Uterus (tissue), 2 donors: ENCODE data around the gene SNRPE.

Source experiments
- CTCF ChIP-seq, 4 experiments: fragments of 200-600 bp in 2 of 4; fragments of 450-650 bp in 2 of 4; sonication (generic) in 2 of 4; IDR thresholded peaks; one replicate each; pipeline ENCODE4 v1.5.1; 2016 to 2019; ENCODE audit warnings: antibody characterized with exemption in 4 of 4, mild to moderate bottlenecking in 2 of 4, moderate library complexity in 1 of 4
- POLR2A ChIP-seq, 2 donors: fragments of 450-650 bp; IDR thresholded peaks; one replicate each; pipeline ENCODE4 v1.6.1; 2016; ENCODE audit warnings: antibody characterized with exemption in 2 of 2, mild to moderate bottlenecking in 1 of 2, moderate library complexity in 1 of 2

- TF ChIP-seq CTCF (IDR thresholded peaks at IDR 0.05) (no peak), POLR2A (IDR thresholded peaks at IDR 0.05) (no peak)
Measured at GRCh38 chr1:203898458-203899352, 37.3 kb downstream of the SNRPE start.
